Transverse colon (tissue), 4 donors: ENCODE data around the gene SYT13. TPM values are rescaled to one million over a fixed set of nuclear protein-coding genes. Genes with fewer than 3 reads are reported as not detected.

Experiments used
- DNase-seq: peaks from one replicate; pipeline ENCODE4 v3.0.0-alpha.2; 2019
- H3K27ac ChIP-seq, 4 donors: fragments of 200-600 bp; sonication (generic); 2 replicates each; pipeline ENCODE4 v1.5.1; 2016 to 2018; ENCODE audit warnings: inconsistent platforms in 4 of 4
- H3K27me3 ChIP-seq: fragments of 200-600 bp; sonication (generic); 2 replicates; pipeline ENCODE4 v1.5.1; 2017; ENCODE audit warnings: inconsistent platforms
- H3K36me3 ChIP-seq, 4 donors: fragments of 200-600 bp; sonication (generic); 2 replicates each; pipeline ENCODE4 v1.5.1; 2017 to 2019; ENCODE audit warnings: inconsistent platforms in 4 of 4
- H3K4me1 ChIP-seq, 4 donors: fragments of 200-600 bp; sonication (generic); 2 replicates each; pipeline ENCODE4 v1.5.1; 2017 to 2020; ENCODE audit warnings: inconsistent platforms in 4 of 4
- H3K4me3 ChIP-seq, 4 donors: fragments of 200-600 bp; sonication (generic); 1 replicate in 1 of 4; 2 replicates in 3 of 4; pipeline versions ENCODE4 v1.5.1 to v1.6.1; 2017 to 2019; ENCODE audit warnings: inconsistent platforms in 4 of 4
- H3K9me3 ChIP-seq, 2 donors: fragments of 200-600 bp; sonication (generic); 2 replicates each; pipeline ENCODE4 v1.5.1; 2017 to 2019; ENCODE audit warnings: inconsistent platforms in 2 of 2
- CTCF ChIP-seq, 5 experiments: fragments of 200-600 bp in 3 of 5; fragments of 450-650 bp in 2 of 5; sonication (generic) in 3 of 5; IDR thresholded peaks; 1 replicate in 2 of 5; 2 replicates in 3 of 5; pipeline ENCODE4 v1.5.1; 2016 to 2017; ENCODE audit warnings: antibody characterized with exemption in 5 of 5, inconsistent platforms in 3 of 5, mild to moderate bottlenecking in 2 of 5, moderate library complexity in 1 of 5
- EP300 ChIP-seq: sonication (generic); formaldehyde crosslinking; IDR thresholded peaks from one replicate; pipeline ENCODE4 v1.6.1; 2017; ENCODE audit warnings: antibody characterized with exemption, low read depth
- POLR2A ChIP-seq: fragments of 450-650 bp; IDR thresholded peaks from one replicate; pipeline ENCODE4 v1.6.1; 2016; ENCODE audit warnings: antibody characterized with exemption, mild to moderate bottlenecking, moderate library complexity
- POLR2AphosphoS5 ChIP-seq, 3 donors: sonication (generic); formaldehyde crosslinking; IDR thresholded peaks; one replicate each; pipeline ENCODE4 v1.6.1; 2016; ENCODE audit warnings: antibody characterized with exemption in 3 of 3
- WGBS, 2 donors: methylation state at CpG; one replicate each; pipeline ENCODE4 v1.1.5; 2018; ENCODE audit warnings: low coverage in 1 of 2; 5-methylcytosine and 5-hydroxymethylcytosine counted together
- in situ Hi-C, 4 donors: fragments of 200-750 bp; cut with MboI; loops; one replicate each; pipeline versions ENCODE4 v1.15.0 to v1.15.1; 2017; ENCODE audit warnings: low sequenced_read_pairs in 3 of 4, low pct_ligation_motif_present in 1 of 4, low pct_unique_long_range_greater_than_20kb in 1 of 4
- intact Hi-C: fragments of 100-400 bp; cut with DNase I; formaldehyde crosslinking; loops from one replicate; pipeline ENCODE4 v1.15.1; 2023; ENCODE audit warnings: low total_unique reads
- total RNA-seq, 4 donors: library from RNA; depleted of rRNA; stranded (reverse); fragments of >200 nt; gene quantifications; one replicate each; pipeline ENCODE4 v1.1.0, GENCODE V29; 2016

SYT13 gene
- total RNA-seq, 4 donors from 2014 or later: 10.5 to 28.6 (median 23.4) TPM

DNA sequence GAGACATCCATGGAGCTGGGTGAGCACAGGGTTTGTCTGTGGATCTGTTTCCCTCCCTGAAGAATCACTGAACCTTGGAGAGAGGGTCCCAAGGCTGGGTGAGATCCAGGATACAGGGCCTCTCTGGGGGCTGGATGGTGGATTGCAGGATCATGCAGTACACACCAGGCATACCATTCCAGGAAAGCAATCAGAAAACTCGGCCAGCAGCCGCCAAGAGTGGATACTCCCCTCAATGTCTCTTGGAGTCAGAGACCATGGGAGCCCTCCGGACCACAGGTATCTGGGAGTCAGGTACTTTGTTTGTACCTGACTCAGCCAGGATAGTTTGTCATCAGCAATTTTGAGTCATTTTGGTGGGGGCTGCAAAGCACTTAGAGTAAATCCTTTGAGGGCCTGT lies 14.6 kb upstream of the SYT13 start:
- Histone ChIP-seq H3K27ac (no peak overlapping the region), H3K4me1 (peaks cover 0 to 10% (median 0%) of the 10 kb centered on the region in 4 donors), H3K36me3 (no peaks in the 10 kb centered on the region), H3K27me3 (no peaks in the 10 kb centered on the region), H3K4me3 (no peak overlapping the region), H3K9me3 (no peaks in the 10 kb centered on the region)
- intact Hi-C loops (no loop called here), in situ Hi-C loops (no loop called here)
- WGBS, 2 donors: 92% methylated on average over 3 of the region's 3 CpGs; no CpG with 5 or more reads in 1 of the 2 donors
- no peak for TF ChIP-seq EP300
- TF ChIP-seq POLR2AphosphoS5 (IDR thresholded peaks at IDR 0.05): no peak
- no peak for DNase-seq

GRCh38 chr11:45298718-45299117 lies 12.6 kb upstream of the SYT13 start:
- Histone ChIP-seq H3K27me3 (no peaks in the 10 kb centered on the region), H3K27ac (no peak overlapping the region), H3K9me3 (no peaks in the 10 kb centered on the region), H3K4me3 (no peak overlapping the region), H3K4me1 (peaks cover 0 to 9% (median 0%) of the 10 kb centered on the region in 4 donors), H3K36me3 (no peaks in the 10 kb centered on the region)
- in situ Hi-C loops: loop anchor here in 3 of 4 donors (5.0 to 10.0 kb wide), 2 partner anchors 46 to 184 kb away; no protein-coding TSS in a partner anchor
- intact Hi-C loops: no loop called here
- TF ChIP-seq EP300 (no peak), POLR2AphosphoS5 (IDR thresholded peaks at IDR 0.05) (no peak), CTCF (IDR thresholded peaks at IDR 0.05) (no peak), POLR2A (no peak)
- WGBS, 2 donors: 40 to 64% methylated on average over 1 to 7 of the region's 7 CpGs
- no peak for DNase-seq

DNA sequence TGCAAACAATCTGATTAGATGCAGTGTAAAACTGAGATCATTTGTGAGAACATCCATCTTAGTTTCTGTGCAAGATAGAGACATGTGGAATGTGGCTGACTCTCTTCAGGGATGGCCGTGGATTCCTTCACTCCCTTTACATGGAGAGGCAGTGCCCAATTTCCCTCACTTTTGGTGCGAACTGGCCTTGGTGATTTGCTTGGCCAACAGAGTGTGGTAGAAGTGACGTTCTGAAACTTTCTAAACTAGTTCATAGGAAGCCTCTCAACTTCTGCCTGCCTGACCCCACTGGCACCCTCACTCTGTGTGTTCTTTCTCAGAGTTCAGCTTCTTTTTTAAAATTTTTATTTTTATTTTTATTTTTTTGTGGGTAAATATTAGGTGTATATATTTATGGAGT lies 9.9 kb upstream of the SYT13 start:
- Histone ChIP-seq H3K27ac (no peak overlapping the region), H3K36me3 (no peaks in the 10 kb centered on the region), H3K4me3 (no peak overlapping the region), H3K27me3 (no peaks in the 10 kb centered on the region), H3K9me3 (no peaks in the 10 kb centered on the region), H3K4me1 (peaks cover 0 to under 1% (median 0%) of the 10 kb centered on the region in 4 donors)
- WGBS, 2 donors: 61 to 71% methylated on average over 3 of the region's 3 CpGs
- intact Hi-C loops: no loop called here
- TF ChIP-seq POLR2A (no peak), CTCF (IDR thresholded peaks at IDR 0.05) (no peak)
- in situ Hi-C loops: loop anchor here in 3 of 4 donors (5.0 to 10.0 kb wide), 2 partner anchors 44 to 181 kb away; no protein-coding TSS in a partner anchor
- DNase-seq: no peak

GRCh38 chr11:45294499-45294898 lies 8.4 kb upstream of the SYT13 start:
- Histone ChIP-seq H3K9me3 (no peaks in the 10 kb centered on the region), H3K27ac (no peak overlapping the region), H3K4me1 (no peaks in the 10 kb centered on the region), H3K36me3 (no peaks in the 10 kb centered on the region), H3K27me3 (peaks cover 5% of the 10 kb centered on the region), H3K4me3 (no peak overlapping the region)
- no peak for DNase-seq
- in situ Hi-C loops: loop anchor here in 3 of 4 donors (10.0 kb wide), 1 partner anchor 180 kb away; no protein-coding TSS in a partner anchor
- intact Hi-C loops: loop anchor here (5.0 kb wide), 1 partner anchor 182 kb away; no protein-coding TSS in a partner anchor
- WGBS, 2 donors: 67% methylated on average over 4 of the region's 4 CpGs; no CpG with 5 or more reads in 1 of the 2 donors
- no peak for TF ChIP-seq CTCF (IDR thresholded peaks at IDR 0.05)
- TF ChIP-seq POLR2A: no peak
- no peak for TF ChIP-seq EP300
- no peak for TF ChIP-seq POLR2AphosphoS5 (IDR thresholded peaks at IDR 0.05)
